Parathyroid adenoma (tissue), 2 donors: ENCODE results near the gene PRKCE.

ENCODE experiments used
- H2AFZ ChIP-seq: fragments of 300-600 bp; sonication (generic); one replicate; pipeline ENCODE4 v1.7.0; 2017; ENCODE audit warnings: antibody characterized with exemption, mild to moderate bottlenecking
- H3K27ac ChIP-seq: fragments of 300-600 bp; sonication (generic); one replicate; pipeline ENCODE4 v1.7.0; 2017
- H3K27me3 ChIP-seq: fragments of 300-600 bp; sonication (generic); one replicate; pipeline ENCODE4 v1.7.0; 2017; ENCODE audit warnings: low read length; ENCODE audit not compliant: control insufficient read depth, insufficient read depth
- H3K36me3 ChIP-seq: fragments of 300-600 bp; sonication (generic); one replicate; pipeline ENCODE4 v1.7.0; 2017; ENCODE audit warnings: low read length; ENCODE audit not compliant: control insufficient read depth, insufficient read depth
- H3K4me1 ChIP-seq: fragments of 300-600 bp; sonication (generic); one replicate; pipeline ENCODE4 v1.7.0; 2017; ENCODE audit warnings: control low read depth
- H3K4me2 ChIP-seq: fragments of 300-600 bp; sonication (generic); one replicate; pipeline ENCODE4 v1.7.0; 2017; ENCODE audit warnings: low read length
- H3K4me3 ChIP-seq: fragments of 300-600 bp; sonication (generic); one replicate; pipeline ENCODE4 v1.7.0; 2017; ENCODE audit warnings: low read depth, low read length
- H3K79me2 ChIP-seq: fragments of 300-600 bp; sonication (generic); one replicate; pipeline ENCODE4 v1.7.0; 2017; ENCODE audit warnings: control low read depth
- H3K9ac ChIP-seq: fragments of 300-600 bp; sonication (generic); one replicate; pipeline ENCODE4 v1.7.0; 2017; ENCODE audit warnings: mild to moderate bottlenecking
- H3K9me3 ChIP-seq: fragments of 300-600 bp; sonication (generic); one replicate; pipeline ENCODE4 v1.7.0; 2017; ENCODE audit warnings: low read length; ENCODE audit not compliant: control insufficient read depth
- CTCF ChIP-seq: fragments of 300-600 bp; sonication (generic); IDR thresholded peaks from one replicate; pipeline ENCODE4 v1.7.0; 2017; ENCODE audit warnings: antibody characterized with exemption, mild to moderate bottlenecking
- donor health status: primary hyperparathyroidism.

The PRKCE gene

GRCh38 chr2:45841752-45842407, 190.4 kb downstream of the PRKCE start:
- Histone ChIP-seq H2AFZ (no peak overlapping the region), H3K4me2 (no peak overlapping the region), H3K79me2 (peaks cover 50% of the 10 kb centered on the region), H3K27ac (no peak overlapping the region), H3K36me3 (no peaks in the 10 kb centered on the region), H3K9me3 (no peaks in the 10 kb centered on the region), H3K27me3 (no peaks in the 10 kb centered on the region), H3K9ac (no peak overlapping the region), H3K4me3 (no peak overlapping the region), H3K4me1 (peaks cover 6% of the 10 kb centered on the region)
- TF ChIP-seq CTCF, result no peak

- Histone ChIP-seq H3K9ac (no peak overlapping the region), H3K79me2 (peaks cover 43% of the 10 kb centered on the region), H2AFZ (no peak overlapping the region), H3K36me3 (no peaks in the 10 kb centered on the region), H3K4me3 (no peak overlapping the region), H3K27me3 (no peaks in the 10 kb centered on the region), H3K9me3 (no peaks in the 10 kb centered on the region), H3K4me1 (peaks cover 6% of the 10 kb centered on the region), H3K4me2 (no peak overlapping the region), H3K27ac (no peak overlapping the region)
- no peak for TF ChIP-seq CTCF
Observed at GRCh38 chr2:45843136-45843535, 191.7 kb downstream of the PRKCE start.

- no peaks in the 10 kb centered on the region for H3K36me3 ChIP-seq
- no peak overlapping the region for H2AFZ ChIP-seq
- no peaks in the 10 kb centered on the region for H3K4me1 ChIP-seq
- no peaks in the 10 kb centered on the region for H3K27me3 ChIP-seq
- no peak overlapping the region for H3K27ac ChIP-seq
- no peak overlapping the region for H3K9ac ChIP-seq
- no peaks in the 10 kb centered on the region for H3K9me3 ChIP-seq
- peaks cover 34% of the 10 kb centered on the region for H3K79me2 ChIP-seq
- H3K4me2 ChIP-seq, result no peak overlapping the region
- no peak overlapping the region for H3K4me3 ChIP-seq
- no peak for TF ChIP-seq CTCF
Observed at GRCh38 chr2:45844796-45845457, 193.5 kb downstream of the PRKCE start.

- no peak overlapping the region for H3K4me3 ChIP-seq
- H3K4me2 ChIP-seq, result no peak overlapping the region
- H2AFZ ChIP-seq, result no peak overlapping the region
- peaks cover under 1% of the 10 kb centered on the region for H3K4me1 ChIP-seq
- H3K27me3 ChIP-seq, result no peaks in the 10 kb centered on the region
- no peak overlapping the region for H3K27ac ChIP-seq
- TF ChIP-seq CTCF, result no peak
- no peaks in the 10 kb centered on the region for H3K9me3 ChIP-seq
- H3K9ac ChIP-seq, result no peak overlapping the region
- no peaks in the 10 kb centered on the region for H3K36me3 ChIP-seq
- peaks cover 28% of the 10 kb centered on the region for H3K79me2 ChIP-seq
Observed at GRCh38 chr2:45845566-45845965, 194.1 kb downstream of the PRKCE start.
